ENCODE results near the gene KLC4.
"Not testable (repeated sequence)": the region's sequence is repeated elsewhere in the genome, so short reads cannot be mapped to it uniquely, and the experiment has no call there.

Gene KLC4

GRCh38 chr6:43093436-43094289 lies 34.2 kb downstream of the KLC4 start:
- DNase-seq (ENCODE audit: low read depth) = peak; percentile 76

- no peak for DNase-seq (ENCODE audit: low read depth)
These were observed 36.5 kb downstream of the KLC4 start for GRCh38 chr6:43095939-43096338.

GRCh38 chr6:43096451-43097097 lies 37.1 kb downstream of the KLC4 start:
- DNase-seq (ENCODE audit: low read depth) = peak; percentile 82

- no peak for DNase-seq (ENCODE audit: low read depth)
These were observed 37.7 kb downstream of the KLC4 start for GRCh38 chr6:43097098-43097489.

GRCh38 chr6:43097502-43097901 lies 38.1 kb downstream of the KLC4 start:
- no peak for DNase-seq (ENCODE audit: low read depth)

GRCh38 chr6:43101497-43101896 lies 42.1 kb downstream of the KLC4 start:
- DNase-seq (ENCODE audit: low read depth) = no peak

- no peak for DNase-seq (ENCODE audit: low read depth)
These were observed 43.9 kb downstream of the KLC4 start for GRCh38 chr6:43103253-43103876.

GRCh38 chr6:43105538-43106222 lies 46.2 kb downstream of the KLC4 start:
- no peak for DNase-seq (ENCODE audit: low read depth)

- DNase-seq (ENCODE audit: low read depth) = no peak
These were observed 48.1 kb downstream of the KLC4 start for GRCh38 chr6:43107344-43108062.

GRCh38 chr6:43113431-43114260 lies 54.2 kb downstream of the KLC4 start:
- DNase-seq (ENCODE audit: low read depth) = no peak

GRCh38 chr6:43115365-43115764 lies 55.9 kb downstream of the KLC4 start:
- DNase-seq (ENCODE audit: low read depth) = no peak

GRCh38 chr6:43117466-43117865 lies 58.0 kb downstream of the KLC4 start:
- DNase-seq (ENCODE audit: low read depth) = not testable (repeated sequence)

GRCh38 chr6:43119482-43119881 lies 60.1 kb downstream of the KLC4 start:
- DNase-seq (ENCODE audit: low read depth) = no peak

GRCh38 chr6:43120101-43120763 lies 60.8 kb downstream of the KLC4 start:
- DNase-seq (ENCODE audit: low read depth) = no peak

GRCh38 chr6:43120944-43121913 lies 61.8 kb downstream of the KLC4 start:
- DNase-seq (ENCODE audit: low read depth) = peak; percentile 96

- no peak for DNase-seq (ENCODE audit: low read depth)
These were observed 62.7 kb downstream of the KLC4 start for GRCh38 chr6:43122146-43122545.

- DNase-seq (ENCODE audit: low read depth) = no peak
These were observed 64.3 kb downstream of the KLC4 start for GRCh38 chr6:43123461-43124314.

GRCh38 chr6:43124481-43124880 lies 65.0 kb downstream of the KLC4 start:
- DNase-seq (ENCODE audit: low read depth) = no peak

All from GM04504 (cell line).